ENCODE measurements around the gene LAGE3.

The LAGE3 gene

GRCh38 chrX:154477891-154478477, 1.1 kb downstream of the LAGE3 start:
- Histone ChIP-seq H3K9me3 (ENCODE audit: low read depth, low read length) (no peaks in the 10 kb centered on the region), H3K9ac (ENCODE audit: insufficient read length) (peak overlapping the region; percentile 62), H3K27ac (no peak overlapping the region), H3K4me3 (peak overlapping the region; percentile 79), H3K36me3 (ENCODE audit: insufficient read depth, low read length) (no peaks in the 10 kb centered on the region)
- no peak for DNase-seq (ENCODE audit: low read depth, low spot score)
- TF ChIP-seq FOXP2 (optimal IDR thresholded peaks at IDR 0.05; ENCODE audit: control extremely low read depth, extremely low read length, insufficient read depth) (no peak), POLR2AphosphoS5 (IDR thresholded peaks at IDR 0.05; ENCODE audit: borderline replicate concordance, low read depth, low read length) (no peak), EZH2 (IDR thresholded peaks at IDR 0.05) (no peak)

DNA sequence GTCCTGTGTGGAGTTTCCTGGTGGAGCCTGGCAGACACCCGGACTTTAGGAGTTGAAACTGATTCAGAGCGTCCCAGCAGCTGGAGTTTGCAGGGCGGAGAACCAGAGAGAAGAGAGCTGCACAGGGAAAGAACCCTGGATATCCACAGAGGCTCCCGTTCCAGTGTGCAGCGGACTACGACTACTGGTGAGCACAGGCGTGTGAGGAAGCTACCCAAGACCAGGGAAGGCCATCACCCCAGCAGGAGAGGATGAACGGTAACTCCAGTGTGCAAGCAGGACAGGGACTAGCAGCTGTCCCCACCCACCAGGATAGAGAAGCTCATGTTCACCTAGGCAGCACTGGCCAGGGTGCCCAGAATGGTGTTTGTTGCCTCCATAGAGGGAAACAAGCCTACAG, 2.3 kb downstream of the LAGE3 start:
- no peaks in the 10 kb centered on the region for H3K9me3 ChIP-seq (ENCODE audit: low read depth, low read length)
- no peak for TF ChIP-seq POLR2AphosphoS5 (IDR thresholded peaks at IDR 0.05; ENCODE audit: borderline replicate concordance, low read depth, low read length)
- TF ChIP-seq EZH2 (IDR thresholded peaks at IDR 0.05) = no peak
- TF ChIP-seq FOXP2 (optimal IDR thresholded peaks at IDR 0.05; ENCODE audit: control extremely low read depth, extremely low read length, insufficient read depth) = no peak
- DNase-seq (ENCODE audit: low read depth, low spot score) = no peak
- H3K27ac ChIP-seq = no peak overlapping the region
- H3K36me3 ChIP-seq (ENCODE audit: insufficient read depth, low read length) = no peaks in the 10 kb centered on the region
- H3K4me3 ChIP-seq = no peak overlapping the region
- H3K9ac ChIP-seq (ENCODE audit: insufficient read length) = no peak overlapping the region

- Histone ChIP-seq H3K9me3 (ENCODE audit: low read depth, low read length) (no peaks in the 10 kb centered on the region), H3K36me3 (ENCODE audit: insufficient read depth, low read length) (no peaks in the 10 kb centered on the region; the same call in 1 of the 2 replicates), H3K9ac (ENCODE audit: insufficient read length) (no peak overlapping the region), H3K4me3 (no peak overlapping the region), H3K27ac (no peak overlapping the region)
- DNase-seq (ENCODE audit: low read depth, low spot score) = no peak
- no peak for TF ChIP-seq EZH2 (IDR thresholded peaks at IDR 0.05)
- no peak for TF ChIP-seq FOXP2 (optimal IDR thresholded peaks at IDR 0.05; ENCODE audit: control extremely low read depth, extremely low read length, insufficient read depth)
- TF ChIP-seq POLR2AphosphoS5 (IDR thresholded peaks at IDR 0.05; ENCODE audit: borderline replicate concordance, low read depth, low read length) = no peak
Measured at GRCh38 chrX:154473683-154474082, 5.4 kb downstream of the LAGE3 start.

DNA sequence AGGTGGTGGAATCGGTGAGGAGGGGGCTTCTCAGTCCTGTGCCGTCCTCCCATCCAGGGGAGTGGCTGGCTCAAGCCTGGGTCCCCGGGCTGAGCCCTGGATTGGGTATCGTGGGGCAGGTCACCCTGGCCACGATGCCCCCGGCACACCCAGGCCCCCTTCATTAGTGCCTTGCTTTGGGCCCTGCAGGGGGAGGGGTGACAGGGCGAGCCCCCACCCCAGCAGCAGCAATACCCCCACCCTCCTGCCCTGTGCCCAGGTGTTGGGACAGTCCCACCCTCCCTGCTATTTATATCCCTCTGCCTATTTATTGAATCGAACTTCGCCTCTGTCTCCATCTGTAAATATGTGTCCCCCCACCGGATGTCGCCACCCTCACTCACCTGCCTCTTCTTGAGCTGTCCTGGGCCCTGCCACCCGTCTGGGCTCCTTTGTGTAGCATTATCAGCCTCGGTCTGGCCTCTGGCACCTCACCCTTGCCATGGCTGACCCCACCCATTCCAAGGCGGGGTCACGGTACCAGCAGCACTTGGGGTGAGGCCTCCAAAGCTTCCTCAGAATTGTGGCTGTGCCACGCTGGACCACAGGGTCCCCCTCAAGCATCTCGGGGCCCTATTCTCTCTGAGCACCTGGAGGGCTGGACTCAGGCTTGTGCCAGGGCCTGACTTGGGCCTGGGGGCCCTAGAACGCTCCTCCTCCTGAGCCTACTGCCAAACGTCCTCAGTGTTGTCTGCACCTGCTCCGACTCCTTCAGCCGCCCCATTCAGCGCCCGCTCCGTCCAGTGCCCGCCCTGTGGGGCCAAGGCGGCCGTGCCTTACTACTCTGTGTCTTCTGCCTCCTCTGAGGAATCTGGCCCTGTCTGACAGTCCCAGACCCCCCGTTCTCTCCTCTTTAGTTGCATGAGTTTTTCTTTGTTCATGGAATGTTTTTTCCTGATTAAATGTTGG, 6.1 kb downstream of the LAGE3 start:
- DNase-seq (ENCODE audit: low read depth, low spot score) = no peak
- TF ChIP-seq POLR2AphosphoS5 (IDR thresholded peaks at IDR 0.05; ENCODE audit: borderline replicate concordance, low read depth, low read length) = no peak
- no peak for TF ChIP-seq FOXP2 (optimal IDR thresholded peaks at IDR 0.05; ENCODE audit: control extremely low read depth, extremely low read length, insufficient read depth)
- no peak for TF ChIP-seq EZH2 (IDR thresholded peaks at IDR 0.05)
- Histone ChIP-seq H3K27ac (no peak overlapping the region), H3K9ac (ENCODE audit: insufficient read length) (no peak overlapping the region), H3K36me3 (ENCODE audit: insufficient read depth, low read length) (no peaks in the 10 kb centered on the region; the same call in 1 of the 2 replicates), H3K9me3 (ENCODE audit: low read depth, low read length) (no peaks in the 10 kb centered on the region), H3K4me3 (no peak overlapping the region)

- Histone ChIP-seq H3K27ac (no peak overlapping the region), H3K36me3 (ENCODE audit: insufficient read depth, low read length) (no peaks in the 10 kb centered on the region; the same call in 1 of the 2 replicates), H3K9me3 (ENCODE audit: low read depth, low read length) (no peaks in the 10 kb centered on the region), H3K9ac (ENCODE audit: insufficient read length) (no peak overlapping the region), H3K4me3 (no peak overlapping the region)
- no peak for DNase-seq (ENCODE audit: low read depth, low spot score)
- TF ChIP-seq POLR2AphosphoS5 (IDR thresholded peaks at IDR 0.05; ENCODE audit: borderline replicate concordance, low read depth, low read length) (no peak), FOXP2 (optimal IDR thresholded peaks at IDR 0.05; ENCODE audit: control extremely low read depth, extremely low read length, insufficient read depth) (no peak), EZH2 (IDR thresholded peaks at IDR 0.05) (no peak)
Measured at GRCh38 chrX:154471839-154472684, 7.0 kb downstream of the LAGE3 start.

GRCh38 chrX:154470914-154471568, 8.0 kb downstream of the LAGE3 start:
- no peak for DNase-seq (ENCODE audit: low read depth, low spot score)
- no peak overlapping the region for H3K27ac ChIP-seq
- H3K4me3 ChIP-seq = no peak overlapping the region
- H3K36me3 ChIP-seq (ENCODE audit: insufficient read depth, low read length) = no peaks in the 10 kb centered on the region; the same call in 1 of the 2 replicates
- H3K9ac ChIP-seq (ENCODE audit: insufficient read length) = no peak overlapping the region
- H3K9me3 ChIP-seq (ENCODE audit: low read depth, low read length) = no peaks in the 10 kb centered on the region
- TF ChIP-seq POLR2AphosphoS5 (IDR thresholded peaks at IDR 0.05; ENCODE audit: borderline replicate concordance, low read depth, low read length) (no peak), EZH2 (IDR thresholded peaks at IDR 0.05) (no peak), FOXP2 (optimal IDR thresholded peaks at IDR 0.05; ENCODE audit: control extremely low read depth, extremely low read length, insufficient read depth) (no peak)

- TF ChIP-seq FOXP2 (optimal IDR thresholded peaks at IDR 0.05; ENCODE audit: control extremely low read depth, extremely low read length, insufficient read depth) (no peak), POLR2AphosphoS5 (IDR thresholded peaks at IDR 0.05; ENCODE audit: borderline replicate concordance, low read depth, low read length) (no peak), EZH2 (IDR thresholded peaks at IDR 0.05) (no peak)
- no peaks in the 10 kb centered on the region; the same call in 1 of the 2 replicates for H3K36me3 ChIP-seq (ENCODE audit: insufficient read depth, low read length)
- DNase-seq (ENCODE audit: low read depth, low spot score) = no peak
Measured at GRCh38 chrX:154470434-154470833, 8.6 kb downstream of the LAGE3 start.

More at GRCh38 chrX:154470434-154470833, 8.6 kb downstream of the LAGE3 start:
- Histone ChIP-seq H3K4me3 (no peak overlapping the region), H3K9me3 (ENCODE audit: low read depth, low read length) (no peaks in the 10 kb centered on the region), H3K9ac (ENCODE audit: insufficient read length) (no peak overlapping the region), H3K27ac (no peak overlapping the region)
